ENCODE measurements around the gene TMEM179. TPM values are rescaled to one million over a fixed set of nuclear protein-coding genes. Genes with fewer than 3 reads are reported as not detected.

TMEM179 gene
- total RNA-seq, 4 donors from 2014 or later: 3.1 TPM; not detected in 3

- no peak for DNase-seq
- Histone ChIP-seq H3K9me3 (no peaks in the 10 kb centered on the region), H3K4me1 (peaks cover 0 to 6% of the 10 kb centered on the region in 2 donors), H3K36me3 (no peaks in the 10 kb centered on the region), H3K27me3 (no peaks in the 10 kb centered on the region), H3K4me3 (replicated peaks in 1 of 3) (no peak overlapping the region), H3K27ac (no peak overlapping the region)
- no peak for TF ChIP-seq POLR2A (IDR thresholded peaks at IDR 0.05)
- 90 to 91% methylated on average over 9 to 20 of the region's 24 CpGs for WGBS, 2 donors
- intact Hi-C loops (cut with DNase I): loop anchor here (1.0 kb wide), 1 partner anchor 58 kb away; no protein-coding TSS in a partner anchor
These were observed 46.7 kb upstream of the TMEM179 start for GRCh38 chr14:104650981-104651875.

- H3K4me3 ChIP-seq (replicated peaks in 1 of 3): no peak overlapping the region
- no peak overlapping the region for H3K27ac ChIP-seq
- H3K36me3 ChIP-seq: no peaks in the 10 kb centered on the region
- TF ChIP-seq POLR2A (IDR thresholded peaks at IDR 0.05) (no peak), CTCF (IDR thresholded peaks at IDR 0.05) (peak; percentile 72 to 99 (median 90))
- DNase-seq: peak; percentile 52 to 55
- no peaks in the 10 kb centered on the region for H3K9me3 ChIP-seq
- H3K27me3 ChIP-seq: no peaks in the 10 kb centered on the region
- intact Hi-C loops (cut with DNase I): loop anchor here (1.0 kb wide), 1 partner anchor 59 kb away; no protein-coding TSS in a partner anchor
- 10 to 19% methylated on average over 7 to 24 of the region's 56 CpGs for whole genome bisulfite sequencing, 2 donors
- peaks cover 0 to 6% of the 10 kb centered on the region in 2 donors for H3K4me1 ChIP-seq
These were observed 45.7 kb upstream of the TMEM179 start for GRCh38 chr14:104650057-104650980.

GRCh38 chr14:104647467-104648043, 43.0 kb upstream of the TMEM179 start:
- intact Hi-C loops (cut with DNase I): no loop called here
- no peaks in the 10 kb centered on the region for H3K36me3 ChIP-seq
- 79 to 82% methylated on average over 6 of the region's 6 CpGs for WGBS, 2 donors
- H3K27ac ChIP-seq: no peak overlapping the region
- H3K9me3 ChIP-seq: no peaks in the 10 kb centered on the region
- no peak overlapping the region for H3K4me3 ChIP-seq (replicated peaks in 1 of 3)
- peaks cover 0 to 6% of the 10 kb centered on the region in 2 donors for H3K4me1 ChIP-seq
- no peak for TF ChIP-seq POLR2A (IDR thresholded peaks at IDR 0.05)
- no peak for TF ChIP-seq CTCF (IDR thresholded peaks at IDR 0.05)
- DNase-seq: no peak
- H3K27me3 ChIP-seq: no peaks in the 10 kb centered on the region

- DNase-seq: no peak
- Histone ChIP-seq H3K27me3 (no peaks in the 10 kb centered on the region), H3K4me1 (peaks cover 0 to under 1% of the 10 kb centered on the region in 2 donors), H3K27ac (no peak overlapping the region), H3K36me3 (no peaks in the 10 kb centered on the region), H3K9me3 (no peaks in the 10 kb centered on the region), H3K4me3 (replicated peaks in 1 of 3) (no peak overlapping the region)
- intact Hi-C loops (cut with DNase I): loop anchor here (5.0 kb wide), 1 partner anchor 508 kb away; the partner anchor contains the start of gene KIF26A
- TF ChIP-seq CTCF (IDR thresholded peaks at IDR 0.05) (no peak), POLR2A (IDR thresholded peaks at IDR 0.05) (no peak)
- WGBS, 2 donors: 70% methylated on average over 11 of the region's 11 CpGs
These were observed 40.2 kb upstream of the TMEM179 start for GRCh38 chr14:104644656-104645378.
